HCT116 (cell line): Measurements from ENCODE around the gene CXCL8. TPM values are rescaled to one million over a fixed set of nuclear protein-coding genes. Genes with fewer than 3 reads are reported as not detected.

Experiments used
- ATAC-seq: fragments of 200-7000 bp; cut with Tn5 transposase; 2 replicates; pipeline ENCODE4 v1.9.1; 2020; ENCODE audit warnings: mild to moderate bottlenecking, moderate library complexity
- BruUV-seq: library from RNA; stranded (reverse); fragments of 400-500 nt; replicated peaks from 2 replicates; lab custom pipeline; 2021; lab: Mats Ljungman, UMichigan
- CTCF ChIA-PET: fragments of 300-600 bp; sonication (Branson Sonifier 250); formaldehyde crosslinking; loops from one replicate; lab custom pipeline; 2021; ENCODE audit warnings: antibody characterized with exemption; lab: Charles Lee
- POLR2A ChIA-PET: fragments of 300-600, 350-600 bp; sonication (Branson Sonifier 250); formaldehyde crosslinking; loops from one replicate; lab custom pipeline; 2021; ENCODE audit warnings: antibody characterized with exemption; lab: Charles Lee
- RAD21 ChIA-PET, 2 experiments: fragments of 300-600 bp; sonication (Branson Sonifier 250); formaldehyde crosslinking; loops; one replicate each; lab custom pipeline; 2023; ENCODE audit warnings: low total read pairs in 2 of 2; ENCODE audit not compliant: uncharacterized antibody in 2 of 2, unreplicated experiment in 2 of 2, low non-redundant PET in 1 of 2; lab: Charles Lee
- DNase-seq: peaks from one replicate; pipeline ENCODE4 v3.0.0-alpha.2; 2010; ENCODE audit warnings: low read depth, low spot score
- H2AFZ ChIP-seq: fragments of 200-600 bp; shearing (Covaris generic), sonication (generic); 2 replicates; pipeline ENCODE4 v1.6.1; 2017; ENCODE audit warnings: low read depth, mixed run types, mixed read lengths, antibody characterized with exemption, low read length; ENCODE audit not compliant: poor library complexity, severe bottlenecking
- H3K27ac ChIP-seq: 2 replicates; pipeline ENCODE4 v1.5.1; 2012; ENCODE audit warnings: low read depth, low read length
- H3K27me3 ChIP-seq: fragments of 200-600 bp; sonication (generic); 2 replicates; pipeline ENCODE4 v1.6.1; 2016; ENCODE audit warnings: mixed run types, low read length, mixed read lengths; ENCODE audit not compliant: insufficient read depth
- H3K36me3 ChIP-seq, 2 experiments: fragments of 200-500 bp in 1 of 2; fragments of 200-600 bp in 1 of 2; sonication (Bioruptor generic) in 1 of 2; sonication (generic) in 1 of 2; 2 replicates each; pipeline versions ENCODE4 v1.5.1 to v1.6.1; 2014 to 2016; ENCODE audit warnings: low read length in 2 of 2, inconsistent platforms in 1 of 2, mixed read lengths in 1 of 2, mixed run types in 1 of 2; ENCODE audit not compliant: insufficient read depth in 2 of 2, control insufficient read depth in 1 of 2
- H3K4me1 ChIP-seq, 2 experiments: fragments of 200-600 bp in 1 of 2; sonication (generic) in 1 of 2; 2 replicates each; pipeline versions ENCODE4 v1.5.1 to v1.6.1; 2012 to 2017; ENCODE audit warnings: low read length in 2 of 2, inconsistent platforms in 1 of 2, mild to moderate bottlenecking in 1 of 2, mixed read lengths in 1 of 2, mixed run types in 1 of 2, moderate library complexity in 1 of 2; ENCODE audit not compliant: insufficient read depth in 2 of 2, control insufficient read depth in 1 of 2
- H3K4me2 ChIP-seq: fragments of 200-600 bp; sonication (generic); 2 replicates; pipeline ENCODE4 v1.6.1; 2017; ENCODE audit warnings: mixed run types, low read length, mixed read lengths
- H3K4me3 ChIP-seq, 2 experiments: fragments of 200-600 bp in 1 of 2; sonication (generic) in 1 of 2; replicated peaks in 1 of 2; 2 replicates each; pipeline ENCODE4 v1.5.1; 2011 to 2016; ENCODE audit warnings: low read length in 2 of 2, control low read depth in 1 of 2, low read depth in 1 of 2, mild to moderate bottlenecking in 1 of 2, mixed read lengths in 1 of 2, mixed run types in 1 of 2
- H3K79me2 ChIP-seq: fragments of 200-600 bp; sonication (generic); 2 replicates; pipeline ENCODE4 v1.6.1; 2017; ENCODE audit warnings: mild to moderate bottlenecking, mixed run types, low read length, moderate library complexity, mixed read lengths; ENCODE audit not compliant: insufficient read depth
- H3K9ac ChIP-seq: fragments of 200-600 bp; sonication (generic); 2 replicates; pipeline ENCODE4 v1.6.1; 2016; ENCODE audit warnings: low read length, mixed read lengths
- H3K9me2 ChIP-seq: fragments of 200-600 bp; sonication (generic), shearing (Covaris generic); 2 replicates; pipeline ENCODE4 v1.6.1; 2017; ENCODE audit warnings: mixed run types, mild to moderate bottlenecking, moderate library complexity; ENCODE audit not compliant: insufficient read depth
- H3K9me3 ChIP-seq, 2 experiments: fragments of 200-500 bp in 1 of 2; fragments of 200-600 bp in 1 of 2; sonication (Bioruptor generic) in 1 of 2; sonication (generic) in 1 of 2; 2 replicates each; pipeline ENCODE4 v1.6.1; 2014 to 2017; ENCODE audit warnings: low read length in 2 of 2, mixed read lengths in 2 of 2, inconsistent platforms in 1 of 2, low read depth in 1 of 2, mild to moderate bottlenecking in 1 of 2, mixed run types in 1 of 2, moderate library complexity in 1 of 2; ENCODE audit not compliant: control insufficient read depth in 1 of 2, insufficient read depth in 1 of 2
- H4K20me1 ChIP-seq: fragments of 200-600 bp; sonication (generic), shearing (Covaris generic); 2 replicates; pipeline ENCODE4 v1.6.1; 2017; ENCODE audit warnings: mixed run types, mild to moderate bottlenecking, moderate library complexity; ENCODE audit not compliant: insufficient read depth
- ATF3 ChIP-seq: IDR thresholded peaks from 2 replicates; pipeline ENCODE4 v1.6.1; 2012
- CBX3 ChIP-seq: IDR thresholded peaks from 2 replicates; pipeline ENCODE4 v1.6.1; 2012; ENCODE audit warnings: low read depth
- EZH2 ChIP-seq: fragments of 200-600 bp; sonication (generic); IDR thresholded peaks from 2 replicates; pipeline ENCODE4 v1.6.1; 2017; ENCODE audit warnings: antibody characterized with exemption, mixed run types
- EZH2phosphoT487 ChIP-seq: fragments of 200-600 bp; IDR thresholded peaks from 2 replicates; pipeline ENCODE4 v1.6.1; 2018; ENCODE audit warnings: antibody characterized with exemption, borderline replicate concordance
- POLR2A ChIP-seq: IDR thresholded peaks from 2 replicates; pipeline ENCODE4 v1.7.0; 2011; ENCODE audit warnings: borderline replicate concordance; ENCODE audit not compliant: insufficient read depth, insufficient read length; ENCODE audit errors: extremely low read depth
- POLR2AphosphoS5 ChIP-seq: IDR thresholded peaks from 2 replicates; pipeline ENCODE4 v1.6.1; 2011; ENCODE audit warnings: mild to moderate bottlenecking, low read depth, low read length, moderate library complexity
- RAD21 ChIP-seq: IDR thresholded peaks from 2 replicates; pipeline ENCODE4 v1.6.1; 2012; ENCODE audit warnings: low read depth, mild to moderate bottlenecking
- SP1 ChIP-seq: IDR thresholded peaks from 2 replicates; pipeline ENCODE4 v1.6.1; 2012; ENCODE audit warnings: low read depth
- SRF ChIP-seq: IDR thresholded peaks from 2 replicates; pipeline ENCODE4 v1.6.1; 2012; ENCODE audit warnings: low read depth
- TCF7L2 ChIP-seq: IDR thresholded peaks from 2 replicates; pipeline ENCODE4 v1.7.0; 2011; ENCODE audit warnings: borderline replicate concordance, inconsistent platforms; ENCODE audit not compliant: insufficient read depth, insufficient read length; ENCODE audit errors: extremely low read depth
- YY1 ChIP-seq: IDR thresholded peaks from 2 replicates; pipeline ENCODE4 v1.6.1; 2011; ENCODE audit warnings: low read length, low read depth, moderate library complexity, mild to moderate bottlenecking; ENCODE audit not compliant: insufficient replicate concordance; ENCODE audit errors: extremely low read depth
- ZBTB33 ChIP-seq: IDR thresholded peaks from 2 replicates; pipeline ENCODE4 v1.6.1; 2011; ENCODE audit warnings: mild to moderate bottlenecking, low read length, moderate library complexity; ENCODE audit not compliant: insufficient replicate concordance; ENCODE audit errors: extremely low read depth
- ZFX ChIP-seq: fragments of 450-650 bp; IDR thresholded peaks from 2 replicates; pipeline ENCODE4 v1.6.1; 2017
- ZNF274 ChIP-seq: fragments of 200-500 bp; sonication (Bioruptor generic); IDR thresholded peaks from 2 replicates; pipeline ENCODE4 v1.6.1; 2014; ENCODE audit warnings: mild to moderate bottlenecking, low read depth, low read length, inconsistent platforms
- intact Hi-C: fragments of 100-400 bp; cut with micrococcal nuclease; formaldehyde crosslinking; loops from 2 replicates; pipeline ENCODE4 v1.10.0; 2022
- total RNA-seq: library from RNA; stranded (reverse); gene quantifications from one replicate; pipeline ENCODE4 v1.2.1, GENCODE V29; 2021; ENCODE audit not compliant: unreplicated experiment

CXCL8 gene
- total RNA-seq, 1 experiment from 2014 or later = 1.8 TPM

GRCh38 chr4:73713650-73714049 lies 26.7 kb upstream of the CXCL8 start:
- H3K9ac ChIP-seq = no peak overlapping the region
- H3K9me3 ChIP-seq = no peaks in the 10 kb centered on the region
- no peaks in the 10 kb centered on the region for H3K4me1 ChIP-seq
- TF ChIP-seq POLR2AphosphoS5 (no peak), EZH2 (no peak), ATF3 (no peak), EZH2phosphoT487 (no peak), POLR2A (no peak), ZBTB33 (no peak), SP1 (no peak), YY1 (no peak), CBX3 (no peak), ZNF274 (no peak), RAD21 (no peak), SRF (no peak), ZFX (no peak), TCF7L2 (no peak)
- no peak overlapping the region for H3K27ac ChIP-seq
- no peaks in the 10 kb centered on the region for H4K20me1 ChIP-seq
- ATAC-seq (no peak), DNase-seq (no peak)
- no peaks in the 10 kb centered on the region for H3K27me3 ChIP-seq
- no peaks in the 10 kb centered on the region for H3K79me2 ChIP-seq
- no peak overlapping the region for H3K4me3 ChIP-seq
- H3K9me2 ChIP-seq = no peaks in the 10 kb centered on the region
- no peaks in the 10 kb centered on the region for H3K36me3 ChIP-seq
- RAD21 ChIA-PET = no interaction called here
- CTCF ChIA-PET = no interaction called here
- POLR2A ChIA-PET = interaction anchor here (1.1 kb wide), 1 partner anchor 8 kb away, joined by 3 read pairs; no protein-coding TSS in a partner anchor
- no peak overlapping the region for H3K4me2 ChIP-seq
- intact Hi-C loops = no loop called here
- BruUV-seq = no TSS peak
- H2AFZ ChIP-seq = no peak overlapping the region
